Fibroblast of lung (primary cell): ENCODE data around the gene CERS6.

Source experiments
- CTCF ChIP-seq, 2 donors: IDR thresholded peaks in 1 of 2; conservative IDR thresholded peaks in 1 of 2; 1 replicate in 1 of 2; 2 replicates in 1 of 2; pipeline ENCODE4 v1.5.1; 2011 to 2012; ENCODE audit warnings: low read length in 2 of 2, control low read depth in 1 of 2, inconsistent platforms in 1 of 2, low read depth in 1 of 2, mild to moderate bottlenecking in 1 of 2
- EZH2 ChIP-seq: IDR thresholded peaks from 2 replicates; pipeline ENCODE4 v1.5.1; 2012; ENCODE audit warnings: low read length, control low read depth, mild to moderate bottlenecking; ENCODE audit errors: missing control alignments

- TF ChIP-seq EZH2 (no peak), CTCF (conservative IDR thresholded peaks at IDR 0.05 in 1 of 2, IDR thresholded peaks at IDR 0.05 in 1 of 2; ENCODE audit: low read depth in 1 of 2, low read length in 2 of 2) (no peak)
Observed at GRCh38 chr2:168461942-168462331, 5.9 kb downstream of the CERS6 start.
